GDM1 (cell line): ENCODE measurements around the gene CMYA5.

Experiments
- DNase-seq: peaks from one replicate; lab custom pipeline; 2025; lab: John Stamatoyannopoulos, UW

CMYA5 gene

DNA sequence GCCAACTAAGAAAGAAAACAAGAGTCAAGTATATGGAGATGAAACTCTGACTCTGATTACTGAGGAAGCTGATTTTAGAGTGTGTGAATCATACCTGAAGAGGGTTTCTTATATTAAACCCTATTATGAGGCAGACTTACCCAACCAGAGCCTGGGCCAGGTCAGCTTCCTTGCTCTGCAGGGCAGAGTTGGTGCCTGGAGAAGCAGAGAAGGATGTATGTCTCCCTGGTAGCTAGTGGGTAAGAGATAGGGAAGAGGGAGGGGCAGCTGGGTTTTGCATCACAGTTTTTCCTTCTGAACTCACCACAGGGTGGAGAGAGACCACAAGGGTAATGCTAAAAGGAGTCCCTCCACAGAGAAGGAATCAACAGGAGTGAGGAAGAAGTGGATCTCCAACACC is 104.1 kb downstream of the CMYA5 start:
- DNase-seq, result no peak

- DNase-seq, result no peak
Measured at GRCh38 chr5:79794347-79794746, 104.7 kb downstream of the CMYA5 start.

- DNase-seq, result no peak
Measured at GRCh38 chr5:79795764-79796398, 106.2 kb downstream of the CMYA5 start.

DNA sequence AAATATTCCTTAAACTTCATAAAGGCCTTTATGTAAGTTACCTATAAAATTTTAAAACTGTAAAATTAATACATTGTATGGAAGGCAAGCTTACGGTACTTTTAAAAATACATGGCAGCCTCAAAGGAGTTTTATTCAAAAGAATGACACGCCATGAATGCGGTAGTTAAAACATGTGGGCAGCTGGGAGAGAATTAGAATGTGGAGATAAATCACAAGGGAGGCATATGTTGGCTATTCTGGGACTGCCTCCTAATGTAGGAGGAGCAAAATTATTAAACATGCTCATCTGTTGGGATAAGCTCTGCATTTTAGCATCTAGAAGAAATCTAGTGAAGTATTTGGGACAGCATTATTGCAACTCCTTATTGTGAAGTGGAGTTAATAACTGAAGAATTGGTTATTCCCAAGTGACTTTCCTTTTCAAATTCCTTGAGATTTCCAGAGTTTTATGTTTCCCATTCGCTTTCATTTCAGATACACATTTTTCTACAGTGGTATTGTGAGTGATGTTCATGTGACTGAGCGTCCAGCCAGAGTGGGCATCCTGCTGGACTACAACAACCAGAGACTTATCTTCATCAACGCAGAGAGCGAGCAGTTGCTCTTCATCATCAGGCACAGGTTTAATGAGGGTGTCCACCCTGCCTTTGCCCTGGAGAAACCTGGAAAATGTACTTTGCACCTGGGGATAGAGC is 109.4 kb downstream of the CMYA5 start:
- DNase-seq, result no peak

- DNase-seq, result no peak
Measured at GRCh38 chr5:79800979-79801827, 111.6 kb downstream of the CMYA5 start.

DNA sequence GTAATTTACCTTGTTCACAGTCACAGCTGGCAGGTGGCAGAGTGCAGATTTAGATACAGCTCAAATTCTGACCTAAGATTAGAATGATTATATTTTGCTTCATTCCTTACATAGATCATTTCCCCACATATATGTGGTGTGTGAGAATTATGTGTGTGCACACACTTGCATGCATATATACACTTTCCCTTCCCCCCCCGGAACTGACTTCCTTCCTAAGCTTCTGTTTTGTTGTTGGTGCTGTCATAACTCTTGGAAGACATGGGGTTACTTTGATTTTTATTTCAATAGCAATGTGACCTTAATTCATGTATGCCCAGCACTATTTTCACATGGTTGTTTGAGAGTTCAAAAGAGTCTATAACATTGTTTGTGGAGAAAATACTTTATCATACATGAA is 112.8 kb downstream of the CMYA5 start:
- DNase-seq, result no peak

GRCh38 chr5:79803007-79803406 is 113.4 kb downstream of the CMYA5 start:
- peak; percentile 0 for DNase-seq

DNA sequence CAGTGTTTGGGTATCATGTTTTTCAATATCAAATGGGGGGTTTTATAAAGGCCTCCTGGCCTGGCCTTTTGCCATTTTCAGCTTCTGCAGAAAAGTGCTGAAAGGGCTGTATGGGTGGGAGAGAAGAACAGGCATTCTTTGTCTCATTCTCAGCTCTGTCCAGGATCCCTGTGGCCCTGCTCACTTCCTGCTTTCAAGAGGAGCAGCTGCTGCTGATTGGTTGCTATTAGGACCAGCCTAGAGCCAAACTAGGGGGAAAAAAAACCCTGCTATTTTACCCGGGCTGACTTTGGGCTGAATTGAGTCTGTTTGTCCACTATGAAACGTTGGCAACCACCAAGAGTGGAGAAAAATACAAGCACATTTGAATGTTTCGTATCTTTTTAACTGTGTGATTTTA is 117.1 kb downstream of the CMYA5 start:
- DNase-seq, result no peak

GRCh38 chr5:79809743-79810142 is 120.1 kb downstream of the CMYA5 start:
- no peak for DNase-seq

GRCh38 chr5:79811081-79811480 is 121.4 kb downstream of the CMYA5 start:
- no peak for DNase-seq

DNA sequence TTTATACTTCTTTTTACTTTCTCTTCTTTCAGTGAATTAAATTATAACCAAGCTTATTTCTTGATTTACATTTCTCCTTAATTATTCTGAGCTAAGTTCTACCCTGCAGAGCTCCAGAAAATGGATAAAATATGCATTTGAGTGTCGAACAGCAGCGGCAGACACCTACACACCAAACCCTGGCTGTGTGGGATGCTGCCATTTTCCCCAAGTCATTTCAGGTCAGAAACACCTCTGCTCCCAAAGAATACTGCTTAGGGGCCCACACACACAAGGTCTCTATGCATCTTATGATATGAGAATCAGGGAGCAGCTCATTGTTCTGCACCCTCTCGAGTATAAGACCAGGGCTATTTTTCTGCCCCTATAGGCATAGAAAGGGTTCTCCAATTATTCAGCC is 122.3 kb downstream of the CMYA5 start:
- no peak for DNase-seq

DNA sequence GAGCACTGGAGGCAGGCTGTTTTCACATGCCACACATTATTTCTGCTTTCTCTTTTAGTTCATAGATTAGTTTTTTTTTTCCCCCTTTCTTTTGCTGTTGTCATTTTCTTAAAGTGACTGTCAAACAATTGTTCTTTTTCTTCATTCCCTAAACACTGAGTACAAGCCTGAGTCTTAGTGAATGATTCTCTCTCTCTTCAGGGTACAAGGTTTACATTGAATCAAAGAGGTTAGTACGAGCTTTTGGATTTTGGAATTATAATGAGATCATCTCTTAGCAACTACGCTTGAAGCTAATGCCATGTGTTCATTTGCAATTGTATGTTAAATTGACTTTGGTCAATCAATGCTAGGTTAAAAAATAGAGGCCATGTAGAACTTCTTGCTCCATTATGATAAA is 125.1 kb downstream of the CMYA5 start:
- DNase-seq, result no peak

DNA sequence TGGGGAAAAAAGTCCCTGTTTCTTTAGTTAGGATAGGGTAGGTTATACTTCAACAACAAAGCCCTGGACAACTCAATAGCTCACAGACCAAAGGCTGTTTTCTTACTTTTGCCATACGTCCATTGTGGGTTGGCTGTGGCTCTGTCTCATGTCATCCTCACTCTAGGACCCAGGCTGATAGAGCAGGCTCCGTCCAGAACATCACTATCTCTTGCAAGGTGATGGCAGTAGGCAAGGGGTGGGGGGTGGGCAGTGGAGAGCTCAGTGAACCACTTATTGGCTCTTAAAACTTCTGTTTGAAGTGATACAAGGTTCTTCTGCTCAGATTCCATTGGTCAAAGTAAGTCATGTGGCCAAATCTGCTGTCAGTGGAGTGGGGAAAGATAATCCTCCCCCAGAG is 126.4 kb downstream of the CMYA5 start:
- DNase-seq, result no peak

DNA sequence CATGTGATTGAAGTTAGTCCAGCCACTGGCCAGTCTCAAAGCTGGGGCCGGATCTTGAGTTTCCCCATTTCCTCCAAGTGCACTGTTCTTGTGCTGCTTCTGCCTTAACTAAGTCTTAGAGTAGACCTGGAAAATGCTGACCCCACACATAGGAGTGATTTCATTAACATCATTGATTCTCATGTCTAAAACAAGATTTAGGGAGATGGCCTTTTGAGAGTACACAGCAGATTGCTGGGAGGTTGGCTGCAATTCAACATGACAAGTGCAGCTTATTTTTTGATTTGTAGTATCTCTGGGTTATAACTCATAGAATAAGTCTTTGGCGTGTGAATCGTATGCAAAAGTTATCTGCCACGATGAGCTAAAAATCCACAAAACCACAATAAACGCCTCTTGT is 131.0 kb downstream of the CMYA5 start:
- DNase-seq, result no peak

DNA sequence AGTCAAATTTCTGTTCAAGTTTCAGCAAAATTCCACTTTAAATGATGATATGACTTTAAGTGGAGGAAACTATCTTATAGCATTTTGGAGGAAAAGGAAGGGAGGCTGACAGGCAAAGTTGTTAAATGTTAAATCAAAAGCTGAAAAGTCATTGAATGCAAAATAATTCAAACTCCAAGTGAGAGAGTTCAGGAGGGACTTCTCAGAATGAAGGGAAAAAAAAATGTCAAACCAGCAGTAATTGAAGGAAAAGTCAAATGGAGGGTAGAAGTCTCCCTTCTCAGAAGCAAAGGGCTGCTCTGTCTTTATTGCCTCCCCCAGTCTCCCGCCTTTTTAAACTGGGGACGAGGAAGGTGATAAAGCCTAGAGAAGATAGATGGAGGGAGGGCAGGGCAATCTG is 134.8 kb downstream of the CMYA5 start:
- DNase-seq, result no peak

- DNase-seq, result no peak
Measured at GRCh38 chr5:79825802-79826201, 136.2 kb downstream of the CMYA5 start.

DNA sequence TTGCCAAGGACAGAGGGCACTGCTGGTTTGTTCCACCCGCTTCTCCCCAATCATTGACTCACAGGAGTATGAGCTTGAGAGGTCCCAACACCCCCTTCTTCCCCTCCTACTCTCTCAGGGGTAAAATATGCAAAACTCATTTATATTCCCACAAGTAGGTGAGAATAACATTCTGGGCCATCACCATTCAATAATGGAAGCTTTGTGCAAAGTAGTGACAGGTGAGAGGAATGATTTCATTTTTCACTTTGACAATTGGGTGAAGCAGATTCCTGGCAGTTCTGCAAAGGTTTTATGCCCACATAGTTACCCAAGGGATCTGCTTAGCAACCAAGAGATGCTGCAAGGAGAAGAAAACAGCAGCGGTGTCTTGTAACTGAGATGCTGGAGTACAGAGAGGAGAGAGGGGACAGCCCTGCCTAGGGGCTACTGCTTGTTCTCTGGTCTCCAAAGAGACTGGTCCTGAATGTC is 137.6 kb downstream of the CMYA5 start:
- DNase-seq, result no peak

DNA sequence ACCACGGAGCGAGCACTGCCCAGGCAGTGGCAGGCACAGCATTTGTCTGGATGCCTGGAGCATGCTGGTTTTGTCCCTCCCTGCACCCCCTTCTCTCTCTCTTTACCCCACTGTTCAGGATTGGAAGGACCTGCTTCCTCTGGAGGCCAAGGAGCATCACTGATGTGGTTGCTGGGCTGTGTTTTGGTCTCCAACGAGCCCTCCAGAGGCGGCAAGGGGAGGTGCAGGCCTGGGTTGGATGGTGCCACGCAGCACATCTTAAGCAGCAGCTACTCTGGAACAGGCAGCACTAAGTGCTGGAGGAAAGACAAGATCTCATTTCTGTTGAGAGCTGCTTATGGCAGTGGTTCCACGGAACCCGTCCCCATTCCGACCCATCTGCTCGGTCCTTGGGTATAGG is 139.6 kb downstream of the CMYA5 start:
- DNase-seq, result no peak

DNA sequence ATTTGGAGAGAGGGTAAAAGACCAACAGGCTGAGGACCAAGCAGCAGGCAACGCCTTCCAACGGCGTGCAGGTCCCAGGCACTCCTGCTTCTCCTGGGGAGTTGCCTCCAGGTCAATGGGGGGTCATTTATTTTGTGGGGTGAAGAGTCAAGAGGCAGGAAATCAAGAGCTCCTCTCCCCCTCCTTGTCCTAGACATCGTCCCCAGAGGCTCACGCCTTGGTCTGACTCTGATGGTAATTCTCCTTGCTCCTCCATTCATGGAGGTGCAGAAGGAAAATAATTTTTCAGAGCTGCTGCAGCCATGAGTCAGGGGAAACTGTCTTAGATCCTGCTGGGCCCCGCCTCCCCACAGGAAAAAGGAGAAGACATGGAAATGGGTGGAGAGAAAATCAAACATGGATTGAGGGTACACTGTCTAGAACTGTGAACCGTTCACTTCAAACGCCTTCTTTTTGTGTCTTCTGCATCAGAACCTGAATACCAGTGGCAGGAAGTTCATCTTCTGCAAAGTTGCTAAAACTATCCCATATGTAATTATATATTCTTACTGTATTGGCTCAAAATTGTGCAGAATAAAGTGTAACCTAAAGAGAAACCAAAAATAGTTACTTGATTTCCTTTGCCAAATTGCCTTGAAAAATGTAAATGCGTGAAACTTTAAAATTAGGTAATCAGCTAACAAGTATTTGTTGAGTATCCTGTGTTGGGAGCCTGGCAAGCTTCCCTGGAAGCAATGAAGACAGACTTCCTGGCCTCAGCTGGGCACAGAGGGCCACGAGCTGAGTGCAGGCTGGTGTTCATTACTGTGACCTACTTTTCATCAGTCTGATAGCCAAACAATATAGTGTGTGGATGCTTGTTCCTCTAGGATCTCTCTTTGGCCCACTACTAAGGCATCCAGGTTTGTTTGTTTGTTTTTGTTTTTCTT is 142.0 kb downstream of the CMYA5 start:
- no peak for DNase-seq

GRCh38 chr5:79832911-79833310 is 143.3 kb downstream of the CMYA5 start:
- DNase-seq, result no peak

- DNase-seq, result no peak
Measured at GRCh38 chr5:79834098-79834753, 144.6 kb downstream of the CMYA5 start.
